GM19099 (cell line): ENCODE measurements around the gene ARFGAP3.

Experiments used
- POLR2A ChIP-seq: IDR thresholded peaks from 3 replicates; pipeline ENCODE4 v1.6.1; 2011; ENCODE audit warnings: low read depth; ENCODE audit not compliant: insufficient read length; ENCODE audit errors: extremely low read depth

Gene ARFGAP3

DNA sequence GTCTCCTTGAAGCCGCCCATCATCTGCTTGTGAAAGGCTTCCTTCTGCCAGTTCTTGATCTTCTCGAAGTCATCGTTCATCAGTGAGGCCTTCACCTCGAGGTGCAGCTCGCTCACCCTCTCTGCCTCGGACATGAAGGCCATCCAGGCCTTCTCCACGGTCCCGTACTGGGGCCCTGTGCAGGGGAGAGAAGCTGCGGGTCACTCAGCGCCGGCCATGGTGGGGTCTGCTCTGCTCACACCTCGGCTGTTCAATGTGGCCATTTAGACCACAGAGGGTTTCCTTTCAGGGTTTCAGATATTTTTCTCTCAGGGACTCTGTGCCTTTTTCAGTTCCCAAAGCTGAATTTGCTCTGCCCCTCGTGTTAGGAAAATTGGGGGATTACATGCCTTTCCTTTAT lies 33.9 kb upstream of the ARFGAP3 start:
- TF ChIP-seq POLR2A, result no peak

DNA sequence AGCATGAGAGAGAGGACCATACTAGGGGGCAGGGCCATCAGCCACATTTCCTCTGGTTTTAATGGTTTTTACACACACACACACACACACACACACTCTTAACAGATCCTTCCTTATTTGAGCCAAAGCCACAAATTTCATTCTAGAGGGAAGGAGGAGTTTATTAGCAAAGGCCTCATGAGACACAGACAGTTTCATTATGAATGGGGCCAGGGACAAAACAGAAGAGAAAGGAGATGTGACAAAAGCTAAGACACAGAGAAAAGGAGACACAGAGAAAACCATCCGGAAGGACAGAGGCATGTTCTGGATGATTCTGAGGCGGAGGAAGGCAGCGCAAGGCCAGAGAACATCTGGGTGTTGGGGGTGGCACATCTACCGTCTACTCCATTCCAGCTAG lies 32.2 kb upstream of the ARFGAP3 start:
- TF ChIP-seq POLR2A, result no peak

DNA sequence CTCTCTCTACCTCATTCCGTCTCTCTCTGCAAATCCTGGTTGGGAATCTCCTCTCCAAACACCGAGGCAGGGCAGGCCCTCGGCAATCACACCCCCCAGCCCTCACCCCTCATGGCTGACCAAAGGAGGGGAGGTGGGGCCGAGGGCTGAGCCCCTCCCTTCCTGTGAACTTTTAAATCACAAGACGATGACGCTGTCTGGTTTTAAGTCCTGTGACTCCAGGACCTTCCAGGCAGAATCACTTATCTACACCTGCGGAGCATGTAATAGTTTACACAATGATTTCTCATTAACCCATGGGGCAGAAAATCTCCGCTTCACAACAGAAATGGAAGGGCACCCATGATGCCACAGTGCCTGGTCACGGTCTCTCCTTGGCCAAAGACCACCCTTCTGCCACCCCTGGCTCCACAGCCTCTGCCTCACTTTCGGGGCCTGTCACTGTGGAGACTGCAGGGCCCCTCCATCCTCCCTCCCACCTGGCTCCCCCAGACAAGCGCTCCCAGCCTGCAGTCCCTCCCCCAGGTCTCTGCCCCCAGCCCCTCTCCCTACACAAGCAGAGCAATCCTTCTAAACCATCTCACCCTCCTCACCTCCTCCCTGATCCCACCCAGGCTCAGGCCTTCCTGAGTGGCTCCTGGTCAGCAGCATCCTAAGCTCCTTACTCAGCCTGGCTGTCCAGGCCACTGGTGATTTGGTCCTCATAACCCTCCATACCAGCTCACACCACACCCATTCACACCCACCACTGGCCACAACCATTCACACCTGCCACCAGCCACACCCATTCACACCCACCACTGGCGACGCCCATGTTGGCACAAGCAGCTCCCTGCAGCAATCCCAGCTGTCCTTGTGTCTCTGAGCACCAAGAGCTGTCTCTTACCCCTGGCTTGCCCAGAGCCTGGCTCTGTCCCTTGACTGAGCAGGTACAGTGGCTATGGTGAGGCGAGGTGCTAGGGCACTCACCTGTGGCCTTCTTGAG lies 30.7 kb upstream of the ARFGAP3 start:
- TF ChIP-seq POLR2A, result no peak

DNA sequence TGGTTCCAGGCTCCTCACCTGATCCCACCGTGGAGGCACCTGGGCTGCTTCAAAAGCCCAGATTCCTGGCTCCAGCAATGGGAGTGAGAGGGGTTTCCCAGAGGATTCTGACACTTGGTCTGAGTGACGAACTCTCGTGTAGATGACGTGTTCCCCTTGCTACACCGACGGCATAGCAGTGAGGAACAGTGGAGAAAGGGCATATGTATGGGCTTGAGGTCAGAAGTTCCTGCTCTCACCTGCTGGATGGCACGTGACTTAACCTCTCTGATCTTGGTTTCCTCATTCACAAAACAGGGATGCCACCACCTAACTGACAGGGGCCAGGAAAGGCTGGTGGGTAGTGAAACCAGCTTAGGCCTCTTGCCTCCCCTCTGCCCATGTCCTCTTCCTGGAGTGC lies 30.0 kb upstream of the ARFGAP3 start:
- no peak for TF ChIP-seq POLR2A

DNA sequence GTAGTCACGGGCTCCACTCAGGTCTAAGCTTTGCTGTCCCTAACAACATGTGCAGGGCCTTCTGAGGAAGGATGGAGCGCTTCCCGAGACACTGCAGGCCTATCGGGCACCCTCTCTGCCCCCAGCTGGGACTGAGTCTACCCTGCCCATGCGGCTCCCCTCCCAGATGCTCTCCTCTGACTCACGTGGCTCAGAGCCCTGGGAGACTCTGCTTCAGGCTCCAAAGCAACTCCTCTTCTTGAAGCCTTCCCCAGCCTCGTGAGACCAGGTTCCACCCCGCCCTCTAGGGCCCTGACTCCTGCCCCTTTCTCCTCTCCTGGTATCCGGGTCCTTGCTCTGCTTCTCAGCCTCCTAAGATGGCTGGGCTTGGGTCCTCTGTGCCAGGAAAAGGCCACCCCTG lies 28.4 kb upstream of the ARFGAP3 start:
- TF ChIP-seq POLR2A, result no peak

DNA sequence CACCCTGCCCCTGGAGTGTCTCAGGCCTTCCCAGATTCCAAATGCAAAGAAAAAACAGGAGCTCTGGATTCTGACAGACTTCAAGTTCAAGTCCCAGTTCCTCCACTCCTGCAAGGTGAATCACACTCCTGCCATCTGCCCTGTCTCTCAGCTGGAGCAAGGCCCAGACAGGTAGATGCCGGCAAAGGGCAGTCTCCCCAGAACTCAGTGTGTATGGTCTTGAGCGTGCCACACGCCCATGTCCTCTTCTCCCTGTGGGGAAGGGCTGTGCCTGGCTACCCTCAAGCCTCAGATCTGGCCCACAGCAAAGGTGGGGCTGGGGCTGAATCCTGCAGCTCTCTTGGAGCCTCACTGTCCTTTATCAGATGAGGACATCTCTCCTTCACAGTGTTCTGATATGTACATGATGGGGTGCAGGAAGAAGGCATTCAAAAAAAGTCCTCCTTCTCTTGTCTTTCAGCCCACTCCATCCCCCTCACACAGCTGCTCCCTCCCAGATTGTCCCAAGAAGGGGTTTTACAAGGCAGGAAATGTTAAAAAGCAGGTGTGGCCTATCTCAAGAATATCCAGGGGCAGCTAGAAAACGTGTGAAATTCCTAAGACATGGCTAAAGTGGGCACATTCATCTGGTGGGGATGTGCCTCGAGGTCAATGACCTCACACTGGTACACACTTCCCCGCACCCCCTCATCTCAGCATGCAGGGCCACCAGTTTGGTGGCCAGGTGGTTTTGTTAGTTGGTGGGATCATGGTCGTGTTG lies 27.7 kb upstream of the ARFGAP3 start:
- no peak for TF ChIP-seq POLR2A

DNA sequence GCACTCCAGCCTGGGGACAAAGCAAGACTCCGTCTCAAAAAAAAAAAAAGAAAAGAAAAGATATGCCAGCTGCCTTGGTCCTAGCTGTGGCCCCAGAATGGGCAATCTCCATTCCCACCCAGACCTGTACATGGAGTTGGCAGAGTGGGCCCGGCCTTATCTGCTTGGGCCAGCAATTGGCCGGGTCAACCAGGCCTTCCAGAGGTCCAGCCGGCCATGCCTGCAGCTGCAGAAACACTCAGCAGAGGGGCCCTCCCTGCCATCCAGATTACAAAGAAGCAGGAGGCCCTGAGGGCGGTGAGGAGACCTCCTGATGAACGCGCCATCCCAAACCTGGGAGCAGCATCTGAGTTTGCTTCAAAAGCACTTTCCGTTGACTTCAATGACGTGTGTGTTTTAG lies 26.9 kb upstream of the ARFGAP3 start:
- no peak for TF ChIP-seq POLR2A

DNA sequence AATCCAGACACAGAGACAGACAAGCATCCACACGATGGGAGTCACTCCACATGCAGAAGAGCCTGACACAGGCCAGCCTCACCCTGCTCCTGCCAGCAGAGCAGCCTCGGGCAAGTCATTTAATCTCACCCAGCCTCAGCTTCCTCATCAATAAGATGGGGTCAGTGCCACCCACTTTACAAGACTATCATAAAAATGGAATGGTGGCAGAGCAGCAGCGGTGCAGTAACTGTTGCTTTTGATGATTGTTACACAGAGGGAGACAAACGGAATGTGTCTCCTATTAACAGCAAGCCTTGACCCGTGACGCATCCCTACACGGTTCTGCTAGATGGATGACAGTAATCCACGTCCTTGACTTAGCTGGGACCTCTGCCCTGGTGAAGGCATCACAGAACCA lies 26.0 kb upstream of the ARFGAP3 start:
- no peak for TF ChIP-seq POLR2A

DNA sequence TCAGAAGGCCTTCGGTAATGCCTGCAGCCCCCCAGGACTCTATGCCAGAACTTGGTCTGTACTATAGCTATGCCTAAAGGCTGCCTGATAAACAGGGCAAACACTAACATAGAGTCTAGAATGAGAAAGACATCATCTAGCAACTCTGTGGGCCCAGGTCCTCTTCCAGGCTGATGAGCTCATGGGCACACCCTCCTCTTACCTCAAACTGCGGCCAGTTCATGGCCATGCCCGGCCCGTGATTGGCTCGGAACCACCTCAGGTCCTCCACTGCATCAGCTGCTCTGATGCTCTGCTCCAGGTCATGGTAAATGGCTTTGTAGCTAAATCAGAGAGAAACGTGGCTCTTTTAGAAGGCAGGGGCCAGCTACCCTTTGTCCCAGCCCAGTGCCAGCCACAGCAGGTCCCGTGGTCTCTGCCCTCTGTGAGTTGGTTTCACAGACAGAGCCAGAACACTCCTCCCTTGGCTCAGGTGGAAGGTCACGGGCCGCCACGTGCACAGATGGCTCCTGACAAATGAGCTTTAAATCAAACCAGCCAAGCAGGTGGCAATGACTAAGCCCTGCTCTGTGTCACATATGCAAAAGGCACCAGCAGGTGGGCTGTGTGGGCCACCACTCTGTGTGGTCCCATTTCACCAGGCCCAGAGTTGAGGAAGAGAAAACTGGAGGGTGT lies 25.0 kb upstream of the ARFGAP3 start:
- TF ChIP-seq POLR2A, result no peak

DNA sequence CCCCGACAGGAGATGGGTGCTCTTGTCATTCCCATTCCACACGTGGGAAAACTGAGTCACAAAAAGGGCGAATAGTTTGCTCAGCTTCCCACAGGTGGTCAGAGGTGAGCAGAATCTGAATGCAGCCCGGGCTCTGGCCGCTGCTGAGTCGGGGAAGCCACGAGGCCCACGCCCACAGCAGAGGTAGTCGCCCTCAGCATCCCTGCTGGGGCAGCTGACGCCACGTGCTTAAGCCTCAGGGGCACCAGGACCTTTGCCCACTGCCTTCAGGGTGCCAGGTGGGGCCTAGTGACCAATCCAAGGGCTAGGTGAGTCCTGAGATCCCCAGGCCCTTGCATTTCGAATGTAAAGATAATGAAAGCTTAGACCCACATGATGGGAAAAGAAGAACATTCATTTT lies 24.2 kb upstream of the ARFGAP3 start:
- no peak for TF ChIP-seq POLR2A

DNA sequence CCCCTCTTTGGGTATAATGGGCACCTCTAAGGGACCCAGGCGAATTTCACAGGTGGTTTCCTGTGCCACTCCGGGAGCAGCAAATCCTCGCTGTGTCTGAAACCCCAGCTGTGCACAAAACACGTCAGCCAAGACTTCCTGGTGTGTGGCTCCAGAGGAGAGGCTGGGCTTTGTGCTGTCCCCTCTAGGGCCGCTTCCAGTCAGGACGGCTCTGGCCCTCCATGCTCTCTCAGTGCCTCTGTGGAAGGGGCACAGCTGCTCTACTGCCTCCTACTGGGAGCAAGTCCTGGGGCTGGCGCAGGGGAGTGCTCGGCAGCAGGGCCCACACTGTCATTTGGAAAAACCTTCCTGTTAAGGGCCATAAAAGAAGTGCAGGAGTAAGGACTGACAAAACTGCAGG lies 23.7 kb upstream of the ARFGAP3 start:
- TF ChIP-seq POLR2A, result no peak

DNA sequence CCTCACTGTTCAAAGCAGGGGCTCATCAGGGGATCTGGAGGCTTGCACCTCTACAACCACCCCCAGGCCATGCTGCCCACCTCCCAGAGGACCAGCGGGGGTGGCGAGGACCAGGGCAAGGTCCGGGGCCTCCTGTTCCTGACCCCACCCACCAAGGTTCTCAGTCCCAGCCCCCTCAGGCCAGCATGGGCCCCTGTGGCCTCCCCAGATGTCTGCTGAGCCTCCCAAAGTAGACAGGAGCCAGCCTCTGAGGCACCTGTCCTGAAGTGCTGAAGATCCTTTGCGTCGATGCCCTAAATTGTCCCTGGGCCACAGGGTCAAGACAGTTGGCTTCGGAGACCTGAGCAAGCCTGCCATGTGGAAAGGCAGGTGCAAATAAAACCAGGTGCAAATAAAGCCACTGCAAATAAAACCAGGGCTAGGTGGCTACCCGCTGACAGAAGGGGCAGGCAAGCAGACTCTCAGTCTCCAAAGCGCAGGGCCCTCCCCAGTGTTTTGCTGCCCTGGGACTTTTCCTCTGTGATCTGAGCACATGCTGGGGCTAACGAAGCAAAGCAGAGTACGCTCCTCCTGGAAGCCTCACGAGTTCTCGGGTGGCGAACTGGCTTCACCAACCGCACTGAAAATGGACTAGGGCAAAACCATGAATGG lies 22.4 kb upstream of the ARFGAP3 start:
- no peak for TF ChIP-seq POLR2A

DNA sequence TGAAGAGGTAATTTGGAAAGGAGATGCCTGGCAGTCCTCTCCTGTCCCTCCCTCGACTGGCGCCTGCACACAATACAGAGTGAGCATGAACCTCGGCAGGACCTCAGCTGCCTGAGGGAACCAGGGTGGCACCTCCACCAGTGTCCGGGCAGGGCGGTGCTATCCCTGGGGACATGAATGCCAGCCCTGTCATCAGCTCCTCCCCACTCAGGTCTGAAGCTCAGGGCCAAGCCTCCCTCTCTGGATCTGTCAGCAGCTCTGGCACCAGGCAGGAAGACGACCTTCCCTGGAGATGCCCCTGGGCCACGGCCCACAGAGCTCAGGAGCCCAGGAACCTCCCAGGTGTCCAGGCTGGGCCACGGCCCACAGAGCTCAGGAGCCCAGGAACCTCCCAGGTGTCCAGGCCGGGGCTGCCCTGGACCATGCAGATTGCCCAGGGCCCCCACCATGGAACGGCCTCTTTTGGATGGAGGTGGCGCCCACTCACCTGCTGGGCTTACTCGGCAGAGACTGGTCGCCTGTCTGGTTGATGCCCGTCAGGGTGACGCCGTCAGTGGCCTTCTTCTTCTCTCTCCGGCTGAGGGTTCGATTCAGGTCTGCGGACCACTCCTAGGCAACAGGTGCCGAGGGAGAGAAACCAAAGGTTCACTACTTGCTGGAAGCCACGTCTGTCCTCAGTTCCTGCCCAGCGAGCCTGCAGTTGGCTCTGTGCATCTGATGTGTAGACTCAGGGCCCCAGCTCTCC lies 21.7 kb upstream of the ARFGAP3 start:
- no peak for TF ChIP-seq POLR2A

DNA sequence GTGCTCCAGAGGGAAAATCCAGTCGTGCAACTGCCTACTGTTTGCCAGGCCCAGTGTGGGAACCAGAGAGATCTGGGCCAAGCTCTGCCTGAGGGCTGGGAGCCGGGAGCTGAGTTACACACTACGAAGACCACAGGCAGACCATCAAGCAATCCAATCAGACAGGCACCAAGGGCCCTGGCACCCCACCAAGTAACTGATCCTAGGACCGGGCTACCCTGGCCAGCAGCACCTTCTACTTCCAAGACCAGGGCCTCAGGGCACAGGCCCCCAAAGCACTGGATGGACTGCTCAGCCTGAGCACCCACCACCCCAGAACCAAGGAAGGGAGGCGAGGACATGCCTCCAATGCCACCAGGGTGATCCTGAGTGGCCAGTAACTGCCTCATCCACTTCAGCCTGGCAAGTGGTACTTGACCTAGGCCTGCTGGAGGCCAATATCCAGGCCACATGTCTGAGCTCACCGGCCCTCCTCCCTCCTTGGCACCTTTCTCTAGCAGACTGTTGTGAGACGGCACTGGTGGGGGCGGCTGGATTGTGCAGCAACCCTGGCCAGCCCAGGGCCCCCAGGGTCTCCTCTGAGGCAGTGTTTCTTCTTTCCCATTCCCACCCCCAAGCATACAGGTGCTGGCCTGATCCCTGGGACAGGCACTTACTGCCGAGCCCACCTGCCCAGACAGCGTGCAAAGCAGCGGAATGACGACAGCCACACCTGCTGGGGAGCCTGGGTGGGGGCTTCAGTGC lies 20.7 kb upstream of the ARFGAP3 start:
- TF ChIP-seq POLR2A, result no peak

DNA sequence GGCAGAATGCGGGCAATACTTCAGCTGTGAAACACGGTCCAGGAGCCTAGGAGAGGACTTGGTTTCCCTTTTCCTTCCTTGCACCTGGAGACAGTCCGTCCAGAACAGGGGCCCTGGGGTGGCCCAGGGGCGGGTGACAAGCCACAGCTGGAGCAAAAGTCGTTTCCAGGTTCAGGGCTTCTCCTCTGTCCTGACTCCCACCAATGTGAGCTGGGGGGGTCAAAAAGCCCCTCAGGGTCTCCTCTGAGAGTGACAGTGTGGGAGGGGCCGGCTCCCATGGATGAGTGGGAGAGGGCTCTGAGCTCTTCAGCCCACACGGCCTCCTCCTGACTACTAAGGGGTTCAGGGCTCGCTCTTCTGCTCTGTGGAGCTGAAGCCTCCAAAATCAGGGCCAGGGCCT lies 20.1 kb upstream of the ARFGAP3 start:
- TF ChIP-seq POLR2A, result no peak
